Loucy (cell line): Measurements from ENCODE around the gene SNX24.

ENCODE experiments used
- H2AFZ ChIP-seq: fragments of 200-600 bp; sonication (generic); 2 replicates; pipeline ENCODE4 v1.6.0; 2016; ENCODE audit warnings: antibody characterized with exemption, mild to moderate bottlenecking, low read length, moderate library complexity
- H3F3A ChIP-seq: fragments of 200-600 bp; 2 replicates; pipeline ENCODE4 v1.6.0; 2016; ENCODE audit warnings: antibody characterized with exemption, low read depth, mild to moderate bottlenecking
- H3K27me3 ChIP-seq: fragments of 200-600 bp; sonication (generic); 2 replicates; pipeline ENCODE4 v1.6.1; 2014; ENCODE audit warnings: low read length, mild to moderate bottlenecking; ENCODE audit not compliant: insufficient read depth, poor library complexity, severe bottlenecking
- H3K36me3 ChIP-seq: fragments of 200-600 bp; sonication (generic); 2 replicates; pipeline ENCODE4 v1.6.1; 2016; ENCODE audit warnings: low read length; ENCODE audit not compliant: insufficient read depth
- H3K4me1 ChIP-seq: fragments of 200-600 bp; sonication (generic); 2 replicates; pipeline ENCODE4 v1.5.1; 2014; ENCODE audit warnings: low read length, mild to moderate bottlenecking; ENCODE audit not compliant: insufficient read depth, poor library complexity, severe bottlenecking
- H3K4me2 ChIP-seq: fragments of 200-600 bp; sonication (generic); 2 replicates; pipeline ENCODE4 v1.6.0; 2014; ENCODE audit warnings: antibody characterized with exemption, low read length, low read depth, mild to moderate bottlenecking; ENCODE audit not compliant: poor library complexity, severe bottlenecking
- H3K4me3 ChIP-seq: fragments of 200-600 bp; sonication (generic); 2 replicates; pipeline ENCODE4 v1.5.1; 2014; ENCODE audit warnings: low read length, mild to moderate bottlenecking, mixed read lengths; ENCODE audit not compliant: poor library complexity, severe bottlenecking
- H3K79me2 ChIP-seq: fragments of 200-600 bp; sonication (generic); 2 replicates; pipeline ENCODE4 v1.6.1; 2014; ENCODE audit warnings: low read length; ENCODE audit not compliant: insufficient read depth
- H3K9ac ChIP-seq: fragments of 200-600 bp; sonication (generic); 2 replicates; pipeline ENCODE4 v1.6.0; 2014; ENCODE audit warnings: mild to moderate bottlenecking, low read depth, low read length, moderate library complexity; ENCODE audit not compliant: poor library complexity, severe bottlenecking
- H3K9me2 ChIP-seq: fragments of 200-600 bp; sonication (generic); replicated peaks from 2 replicates; pipeline ENCODE4 v1.6.1; 2016; ENCODE audit warnings: low read depth, low read length, mixed read lengths
- H3K9me3 ChIP-seq: fragments of 200-600 bp; sonication (generic); 2 replicates; pipeline ENCODE4 v1.6.1; 2014; ENCODE audit warnings: mild to moderate bottlenecking, antibody characterized with exemption, low read length, low read depth; ENCODE audit not compliant: insufficient read depth
- H4K20me1 ChIP-seq: fragments of 200-600 bp; sonication (generic); 2 replicates; pipeline ENCODE4 v1.6.0; 2014; ENCODE audit warnings: antibody characterized with exemption, low read length, mild to moderate bottlenecking; ENCODE audit not compliant: insufficient read depth, poor library complexity, severe bottlenecking
- EZH2phosphoT487 ChIP-seq: fragments of 200-600 bp; IDR thresholded peaks from 2 replicates; pipeline ENCODE4 v1.6.1; 2018; ENCODE audit warnings: antibody characterized with exemption, mild to moderate bottlenecking, moderate library complexity, borderline replicate concordance
- TF ChIP-seq, protein P1 (sequence below): fragments of 200-600 bp; sonication (generic); conservative IDR thresholded peaks from 2 replicates; pipeline ENCODE4 v1.5.1; 2014; ENCODE audit warnings: mild to moderate bottlenecking, antibody characterized with exemption, low read length

The SNX24 gene

DNA sequence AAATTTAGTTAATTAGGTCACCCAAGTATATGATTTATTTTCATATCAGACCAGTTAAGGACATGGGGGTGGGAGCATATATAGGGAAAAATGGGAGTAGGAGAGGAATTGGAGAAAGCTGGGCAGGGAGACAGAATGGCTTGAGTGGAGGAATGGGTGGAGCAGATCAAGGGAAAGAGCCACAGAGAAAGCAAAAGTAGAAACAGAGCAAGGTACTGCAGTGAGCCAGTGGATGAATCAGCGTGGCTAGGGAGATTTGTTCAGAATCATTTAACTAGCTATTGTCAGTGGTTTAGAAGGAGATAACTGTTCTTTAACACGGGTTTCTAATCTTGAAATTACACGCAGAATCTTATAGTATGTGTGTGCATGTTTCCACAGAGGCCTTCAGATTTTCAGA lies 37.4 kb downstream of the SNX24 start:
- H3K9me2 ChIP-seq = no peaks in the 10 kb centered on the region
- TF ChIP-seq EZH2phosphoT487 = no peak
- H3K4me3 ChIP-seq = no peak overlapping the region
- no peak overlapping the region for H3K9ac ChIP-seq
- no peak overlapping the region for H3K4me2 ChIP-seq
- no peaks in the 10 kb centered on the region for H3K9me3 ChIP-seq
- H3K36me3 ChIP-seq = no peaks in the 10 kb centered on the region
- H4K20me1 ChIP-seq = no peaks in the 10 kb centered on the region
- no peaks in the 10 kb centered on the region for H3F3A ChIP-seq
- no peaks in the 10 kb centered on the region for H3K4me1 ChIP-seq
- no peak overlapping the region for H2AFZ ChIP-seq
- H3K79me2 ChIP-seq = no peaks in the 10 kb centered on the region
- H3K27me3 ChIP-seq = no peaks in the 10 kb centered on the region

GRCh38 chr5:122885045-122885517 lies 39.7 kb downstream of the SNX24 start:
- TF ChIP-seq, protein P1, sequence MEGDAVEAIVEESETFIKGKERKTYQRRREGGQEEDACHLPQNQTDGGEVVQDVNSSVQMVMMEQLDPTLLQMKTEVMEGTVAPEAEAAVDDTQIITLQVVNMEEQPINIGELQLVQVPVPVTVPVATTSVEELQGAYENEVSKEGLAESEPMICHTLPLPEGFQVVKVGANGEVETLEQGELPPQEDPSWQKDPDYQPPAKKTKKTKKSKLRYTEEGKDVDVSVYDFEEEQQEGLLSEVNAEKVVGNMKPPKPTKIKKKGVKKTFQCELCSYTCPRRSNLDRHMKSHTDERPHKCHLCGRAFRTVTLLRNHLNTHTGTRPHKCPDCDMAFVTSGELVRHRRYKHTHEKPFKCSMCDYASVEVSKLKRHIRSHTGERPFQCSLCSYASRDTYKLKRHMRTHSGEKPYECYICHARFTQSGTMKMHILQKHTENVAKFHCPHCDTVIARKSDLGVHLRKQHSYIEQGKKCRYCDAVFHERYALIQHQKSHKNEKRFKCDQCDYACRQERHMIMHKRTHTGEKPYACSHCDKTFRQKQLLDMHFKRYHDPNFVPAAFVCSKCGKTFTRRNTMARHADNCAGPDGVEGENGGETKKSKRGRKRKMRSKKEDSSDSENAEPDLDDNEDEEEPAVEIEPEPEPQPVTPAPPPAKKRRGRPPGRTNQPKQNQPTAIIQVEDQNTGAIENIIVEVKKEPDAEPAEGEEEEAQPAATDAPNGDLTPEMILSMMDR = no peak
- no peak for TF ChIP-seq EZH2phosphoT487
- H3K4me3 ChIP-seq = no peak overlapping the region
- no peaks in the 10 kb centered on the region for H3K79me2 ChIP-seq
- H4K20me1 ChIP-seq = no peaks in the 10 kb centered on the region
- H3K27me3 ChIP-seq = no peaks in the 10 kb centered on the region
- H3K9me2 ChIP-seq = no peaks in the 10 kb centered on the region
- H3K36me3 ChIP-seq = no peaks in the 10 kb centered on the region
- H3K4me1 ChIP-seq = no peaks in the 10 kb centered on the region
- H3K9me3 ChIP-seq = no peaks in the 10 kb centered on the region
- H2AFZ ChIP-seq = no peak overlapping the region
- no peak overlapping the region for H3K4me2 ChIP-seq
- H3F3A ChIP-seq = no peaks in the 10 kb centered on the region
- H3K9ac ChIP-seq = no peak overlapping the region

DNA sequence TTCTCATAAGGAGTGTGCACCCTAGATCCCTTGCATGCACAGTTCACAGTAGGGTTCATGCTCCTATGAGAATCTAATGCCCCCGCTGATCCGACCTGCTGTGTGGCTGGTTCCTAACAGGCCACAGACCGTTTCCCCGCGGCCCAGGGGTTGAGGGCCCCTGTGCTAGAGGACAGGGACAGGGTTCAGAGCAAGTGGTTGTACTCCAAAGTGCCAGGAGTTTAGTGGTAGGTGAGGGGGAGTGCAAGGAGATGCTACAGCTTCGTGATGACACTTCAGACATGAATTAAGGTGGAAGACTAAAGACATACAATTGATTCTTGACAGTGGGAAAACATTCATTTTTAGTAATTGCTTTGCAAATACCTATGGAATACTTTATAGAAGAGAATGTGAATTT lies 40.5 kb downstream of the SNX24 start:
- no peaks in the 10 kb centered on the region for H3K79me2 ChIP-seq
- H3K36me3 ChIP-seq = no peaks in the 10 kb centered on the region
- H3K9me2 ChIP-seq = no peaks in the 10 kb centered on the region
- H3K4me3 ChIP-seq = no peak overlapping the region
- no peaks in the 10 kb centered on the region for H3K9me3 ChIP-seq
- H3K27me3 ChIP-seq = no peaks in the 10 kb centered on the region
- H2AFZ ChIP-seq = no peak overlapping the region
- no peak overlapping the region for H3K9ac ChIP-seq
- no peaks in the 10 kb centered on the region for H3F3A ChIP-seq
- H3K4me2 ChIP-seq = no peak overlapping the region
- H4K20me1 ChIP-seq = no peaks in the 10 kb centered on the region
- H3K4me1 ChIP-seq = no peaks in the 10 kb centered on the region
- TF ChIP-seq, protein P1 = no peak
- TF ChIP-seq EZH2phosphoT487 = no peak

DNA sequence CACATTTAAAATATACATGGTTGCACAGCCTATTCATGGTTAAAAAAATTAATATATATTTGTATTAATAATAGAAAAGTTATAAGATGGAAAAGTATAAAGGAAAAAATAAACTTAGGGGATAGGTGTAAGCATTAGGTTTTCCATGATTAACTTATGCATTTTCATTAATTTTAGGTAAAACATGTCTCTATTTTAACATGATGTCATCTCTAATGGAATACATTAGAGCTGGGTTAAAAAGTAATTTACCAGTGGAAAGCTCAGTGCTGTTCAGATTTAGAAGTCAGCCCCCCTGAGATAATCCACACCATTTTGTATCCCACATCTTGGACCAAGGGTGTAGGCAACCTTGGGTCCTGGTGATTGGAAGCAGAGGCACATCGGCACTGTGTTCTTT lies 49.7 kb downstream of the SNX24 start:
- no peaks in the 10 kb centered on the region for H3F3A ChIP-seq
- no peak overlapping the region for H3K9ac ChIP-seq
- no peaks in the 10 kb centered on the region for H3K79me2 ChIP-seq
- H3K36me3 ChIP-seq = no peaks in the 10 kb centered on the region
- H4K20me1 ChIP-seq = no peaks in the 10 kb centered on the region
- no peak overlapping the region for H2AFZ ChIP-seq
- H3K27me3 ChIP-seq = no peaks in the 10 kb centered on the region
- H3K4me3 ChIP-seq = no peak overlapping the region
- no peaks in the 10 kb centered on the region for H3K9me2 ChIP-seq
- no peaks in the 10 kb centered on the region for H3K4me1 ChIP-seq
- H3K9me3 ChIP-seq = no peaks in the 10 kb centered on the region
- TF ChIP-seq, protein P1 = no peak
- no peak for TF ChIP-seq EZH2phosphoT487
- no peak overlapping the region for H3K4me2 ChIP-seq
